Omental fat pad (tissue), 4 donors: ENCODE measurements around the gene SLC25A47. TPM values are rescaled to one million over a fixed set of nuclear protein-coding genes. Genes with fewer than 3 reads are reported as not detected.
"Not testable (repeated sequence)": the region's sequence is repeated elsewhere in the genome, so short reads cannot be mapped to it uniquely, and the experiment has no call there.

Experiments
- ATAC-seq: fragments of 150-250 bp; one replicate; pipeline ENCODE4 v1.9.1; 2016; ENCODE audit warnings: mild to moderate bottlenecking, moderate library complexity; ENCODE audit not compliant: low FRiP score
- DNase-seq: peaks from one replicate; pipeline ENCODE4 v3.0.0-alpha.2; 2019; ENCODE audit warnings: low spot score
- total RNA-seq, 4 donors: library from RNA; depleted of rRNA; stranded (reverse); fragments of >200 nt; gene quantifications; one replicate each; pipeline ENCODE4 v1.1.0, GENCODE V29; 2016
- TF ChIP-seq, protein P1 (sequence below), 3 donors: fragments of 450-650 bp; IDR thresholded peaks; one replicate each; pipeline ENCODE4 v1.5.1; 2016 to 2017; ENCODE audit warnings: antibody characterized with exemption in 3 of 3, mild to moderate bottlenecking in 3 of 3, moderate library complexity in 2 of 3

The SLC25A47 gene
- total RNA-seq, 4 donors from 2014 or later, result 0.37 TPM; not detected in 3

DNA sequence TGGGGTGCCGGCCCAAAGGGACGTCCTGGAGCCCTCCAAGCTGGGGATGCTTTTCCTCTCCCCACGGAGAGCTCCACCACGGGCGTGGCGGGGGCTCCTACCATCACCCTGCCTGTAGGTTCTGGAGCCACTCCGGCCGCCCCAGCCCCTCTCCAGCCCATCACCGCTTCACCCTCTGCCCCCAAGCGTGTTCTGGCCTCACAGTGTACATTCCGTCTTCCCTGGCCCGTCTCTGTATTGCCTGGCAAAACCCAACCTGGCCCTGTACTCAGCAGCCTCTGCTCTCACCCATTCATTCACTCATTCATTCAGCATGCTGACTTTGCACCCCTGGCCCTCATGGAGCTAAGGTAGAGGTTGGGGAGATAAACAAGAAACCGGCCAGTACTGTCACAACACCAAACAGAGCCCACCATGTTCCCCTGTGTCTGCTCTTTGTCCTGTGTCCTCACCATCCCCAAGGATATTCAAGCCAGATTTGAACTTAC, 37.2 kb upstream of the SLC25A47 start:
- ATAC-seq (no peak), DNase-seq (no peak)
- TF ChIP-seq, protein P1, sequence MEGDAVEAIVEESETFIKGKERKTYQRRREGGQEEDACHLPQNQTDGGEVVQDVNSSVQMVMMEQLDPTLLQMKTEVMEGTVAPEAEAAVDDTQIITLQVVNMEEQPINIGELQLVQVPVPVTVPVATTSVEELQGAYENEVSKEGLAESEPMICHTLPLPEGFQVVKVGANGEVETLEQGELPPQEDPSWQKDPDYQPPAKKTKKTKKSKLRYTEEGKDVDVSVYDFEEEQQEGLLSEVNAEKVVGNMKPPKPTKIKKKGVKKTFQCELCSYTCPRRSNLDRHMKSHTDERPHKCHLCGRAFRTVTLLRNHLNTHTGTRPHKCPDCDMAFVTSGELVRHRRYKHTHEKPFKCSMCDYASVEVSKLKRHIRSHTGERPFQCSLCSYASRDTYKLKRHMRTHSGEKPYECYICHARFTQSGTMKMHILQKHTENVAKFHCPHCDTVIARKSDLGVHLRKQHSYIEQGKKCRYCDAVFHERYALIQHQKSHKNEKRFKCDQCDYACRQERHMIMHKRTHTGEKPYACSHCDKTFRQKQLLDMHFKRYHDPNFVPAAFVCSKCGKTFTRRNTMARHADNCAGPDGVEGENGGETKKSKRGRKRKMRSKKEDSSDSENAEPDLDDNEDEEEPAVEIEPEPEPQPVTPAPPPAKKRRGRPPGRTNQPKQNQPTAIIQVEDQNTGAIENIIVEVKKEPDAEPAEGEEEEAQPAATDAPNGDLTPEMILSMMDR (IDR thresholded peaks at IDR 0.05), result no peak

DNA sequence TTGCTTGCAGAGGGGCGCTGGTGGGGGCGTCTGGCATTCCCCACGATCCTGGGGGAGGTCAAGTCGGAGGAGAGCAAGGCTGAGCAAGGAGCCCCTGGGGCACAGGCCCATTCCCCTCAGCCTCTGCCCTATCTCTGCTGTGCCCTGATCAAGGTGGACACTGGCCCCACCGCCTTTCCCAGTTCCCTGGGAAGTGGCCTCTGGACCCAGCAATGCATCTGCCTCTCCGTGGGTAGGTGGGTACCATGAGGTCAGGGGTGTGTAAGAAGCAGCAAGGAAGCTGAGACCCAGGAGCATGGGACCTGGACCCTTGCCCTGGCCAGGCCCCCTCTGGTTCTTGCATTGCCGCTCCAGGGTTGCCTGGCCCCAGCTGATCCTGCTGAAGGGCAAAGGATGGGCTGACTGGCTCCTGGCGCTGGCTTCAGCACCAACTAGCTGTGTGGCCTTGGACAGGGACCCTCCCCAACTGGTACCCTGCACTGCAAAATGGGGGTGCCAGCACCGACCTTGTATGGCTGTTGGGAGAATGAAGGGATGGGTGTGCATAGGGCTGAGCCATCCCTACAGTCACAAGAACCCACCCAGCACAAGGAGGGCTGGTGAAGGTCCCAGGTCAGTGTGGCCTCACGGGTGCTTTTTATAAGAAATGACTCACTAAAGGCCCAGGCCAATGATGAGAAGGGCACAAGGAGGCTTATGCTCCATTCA, 36.5 kb upstream of the SLC25A47 start:
- ATAC-seq, result no peak
- DNase-seq, result no peak
- TF ChIP-seq, protein P1 (IDR thresholded peaks at IDR 0.05), result no peak

DNA sequence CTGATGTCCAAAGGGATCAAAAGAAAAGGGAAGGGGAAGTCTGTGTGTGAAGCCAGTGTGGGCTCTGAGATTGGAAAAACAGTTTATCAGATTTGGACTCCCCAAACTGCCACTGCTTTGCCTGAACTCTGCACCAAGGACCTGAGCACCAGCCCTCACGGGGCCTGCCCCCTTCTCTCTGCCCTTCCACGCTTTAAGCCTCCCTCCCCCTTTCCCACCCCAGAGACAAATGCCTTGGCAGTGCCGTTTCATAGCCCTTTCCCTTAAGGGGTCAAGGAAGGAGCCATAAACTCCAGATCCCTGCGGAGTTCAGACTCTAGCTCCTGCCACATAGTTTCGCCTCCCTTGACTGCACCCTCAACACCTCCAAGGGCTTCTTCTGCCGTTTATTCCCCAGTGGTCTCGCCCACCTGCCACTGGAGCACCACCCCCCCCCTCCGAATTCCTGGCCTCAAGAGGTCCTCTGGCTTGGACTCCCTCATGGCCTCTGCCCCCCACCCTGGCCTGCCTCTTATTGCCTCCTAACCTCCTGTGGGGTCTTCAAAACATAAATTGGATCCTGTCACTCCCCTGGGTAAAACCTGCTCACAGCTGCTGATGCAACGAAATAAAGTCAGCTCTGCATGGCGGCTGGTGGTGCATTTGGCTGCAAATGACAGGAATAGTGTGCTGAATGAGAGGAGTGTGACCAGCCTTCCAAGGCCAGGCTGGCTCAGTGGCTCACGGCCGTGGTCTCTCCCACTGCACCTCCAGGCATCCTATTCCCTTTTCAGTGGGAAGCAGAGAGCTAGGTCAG, 35.7 kb upstream of the SLC25A47 start:
- DNase-seq (no peak), ATAC-seq (no peak)
- TF ChIP-seq, protein P1 (IDR thresholded peaks at IDR 0.05), result no peak

DNA sequence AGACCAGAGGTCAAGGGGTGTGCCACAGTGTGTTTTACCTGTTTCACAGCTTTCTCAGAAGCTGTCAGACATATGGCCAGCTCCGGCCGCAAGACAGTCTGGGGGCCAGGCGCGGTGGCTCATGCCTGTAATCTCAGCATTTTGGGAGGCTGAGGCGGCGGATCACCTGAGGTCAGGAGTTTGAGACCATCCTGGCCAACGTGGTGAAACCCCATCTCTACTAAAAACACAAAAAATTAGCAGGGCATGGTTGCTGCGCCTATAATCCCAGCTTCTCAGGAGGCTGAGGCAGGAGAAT, 35.2 kb upstream of the SLC25A47 start:
- DNase-seq, ATAC-seq: not testable (repeated sequence)

DNA sequence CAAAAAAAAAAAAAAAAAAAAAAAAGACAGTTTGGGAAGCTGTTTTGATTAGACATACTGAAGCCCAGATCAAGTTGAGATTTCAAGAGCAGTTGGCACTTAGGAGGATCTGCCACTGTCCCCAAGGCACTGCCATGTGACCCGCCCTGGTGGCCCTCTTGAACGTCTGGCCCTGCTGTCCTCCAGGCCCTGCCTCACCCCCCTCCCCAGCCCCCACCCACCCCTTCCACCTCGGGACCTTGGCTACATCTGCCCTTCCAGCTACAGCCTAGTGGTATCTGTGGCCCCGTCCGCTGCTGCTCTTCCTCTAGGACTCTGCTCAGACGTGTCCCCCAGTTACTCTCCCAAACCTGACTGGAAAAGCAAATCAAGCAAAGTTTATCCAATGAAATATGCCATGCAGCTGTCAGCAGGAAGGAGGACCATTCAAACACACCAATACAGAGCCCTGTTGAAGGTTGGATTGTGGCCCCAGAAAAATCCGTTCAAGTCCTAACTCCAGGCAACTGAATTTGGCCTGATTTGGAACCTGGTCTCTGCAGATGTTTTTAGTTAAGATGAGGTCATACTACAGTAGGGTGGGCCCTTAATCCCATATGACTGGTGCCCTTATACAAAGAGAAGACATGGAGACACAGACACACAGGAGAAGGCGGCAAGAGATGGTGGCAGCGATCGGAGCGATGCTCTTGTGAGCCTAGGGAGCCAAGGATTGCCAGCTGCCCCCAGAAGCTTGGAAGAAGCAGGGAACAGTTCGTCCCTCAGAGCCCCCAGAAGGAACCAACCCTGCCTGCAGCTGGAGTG, 34.6 kb upstream of the SLC25A47 start:
- DNase-seq, result no peak

DNA sequence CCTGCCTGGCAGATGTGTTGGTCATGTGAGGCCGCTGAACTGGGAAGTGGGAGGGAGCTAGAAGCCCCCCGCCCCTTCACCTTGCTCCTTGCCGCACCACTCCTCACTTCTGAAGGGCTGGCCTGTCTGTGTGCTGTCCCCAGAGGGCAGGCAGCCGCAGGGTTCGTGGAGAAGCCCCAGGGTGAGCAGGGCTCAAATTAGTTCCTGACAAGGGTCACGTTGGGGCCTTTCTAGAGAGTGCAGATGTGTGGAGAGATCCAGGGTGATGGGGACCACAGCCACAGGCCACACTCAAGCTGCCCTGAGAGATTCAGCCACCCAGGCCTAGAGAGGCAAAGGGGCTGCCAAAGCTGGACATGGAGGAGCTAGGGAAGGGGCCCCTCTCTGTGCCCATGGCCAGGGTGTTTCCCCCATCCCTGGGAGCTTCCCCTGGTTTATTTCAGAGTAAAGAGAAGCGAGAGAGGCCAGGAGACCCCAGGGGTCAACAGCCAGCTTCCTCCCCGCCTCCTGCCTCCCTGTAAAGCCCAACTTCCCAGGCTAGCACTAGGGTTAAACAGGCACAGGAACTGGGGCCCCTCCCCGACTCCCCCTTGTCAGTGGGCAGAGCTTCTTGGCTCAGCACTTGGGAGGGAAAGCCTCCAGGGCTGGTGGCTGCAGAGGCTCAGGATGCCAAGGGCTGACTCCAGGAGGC, 33.1 kb upstream of the SLC25A47 start:
- DNase-seq, result no peak
- ATAC-seq, result no peak
- TF ChIP-seq, protein P1 (IDR thresholded peaks at IDR 0.05), result no peak

More for the DNA sequence above, 34.6 kb upstream of the SLC25A47 start:
- ATAC-seq, result no peak
- TF ChIP-seq, protein P1 (IDR thresholded peaks at IDR 0.05), result no peak
